Spleen (tissue), 11 donors: ENCODE results near the gene ANKS4B. TPM values are rescaled to one million over a fixed set of nuclear protein-coding genes. Genes with fewer than 3 reads are reported as not detected.

Experiments used
- DNase-seq: peaks from one replicate; pipeline ENCODE4 v3.0.0-alpha.2; 2020
- H3K27ac ChIP-seq, 8 donors: fragments of 200-600 bp; sonication (generic) in 7 of 8; 1 replicate in 4 of 8; 2 replicates in 4 of 8; pipeline versions ENCODE4 v1.5.0 to v1.8.0; 2016 to 2021; ENCODE audit warnings: inconsistent platforms in 4 of 8, mild to moderate bottlenecking in 4 of 8, moderate library complexity in 1 of 8
- H3K27me3 ChIP-seq, 7 donors: fragments of 200-600 bp; sonication (generic) in 6 of 7; replicated peaks in 1 of 7; 1 replicate in 4 of 7; 2 replicates in 3 of 7; pipeline versions ENCODE4 v1.5.0 to v1.8.0; 2016 to 2021; ENCODE audit warnings: inconsistent platforms in 3 of 7, mild to moderate bottlenecking in 1 of 7
- H3K36me3 ChIP-seq, 6 donors: fragments of 200-600 bp; sonication (generic) in 5 of 6; 1 replicate in 4 of 6; 2 replicates in 2 of 6; pipeline versions ENCODE4 v1.5.0 to v1.8.0; 2016 to 2021; ENCODE audit warnings: inconsistent platforms in 2 of 6
- H3K4me1 ChIP-seq, 6 donors: fragments of 200-600 bp; sonication (generic) in 5 of 6; 1 replicate in 3 of 6; 2 replicates in 3 of 6; pipeline versions ENCODE4 v1.5.0 to v1.8.0; 2016 to 2021; ENCODE audit warnings: inconsistent platforms in 3 of 6
- H3K4me3 ChIP-seq, 8 donors: fragments of 200-600 bp; sonication (generic) in 7 of 8; 1 replicate in 4 of 8; 2 replicates in 4 of 8; pipeline versions ENCODE4 v1.5.0 to v1.8.0; 2016 to 2021; ENCODE audit warnings: inconsistent platforms in 4 of 8, mild to moderate bottlenecking in 4 of 8, moderate library complexity in 2 of 8
- H3K9me3 ChIP-seq, 8 donors: fragments of 200-600 bp; sonication (generic) in 7 of 8; 1 replicate in 4 of 8; 2 replicates in 4 of 8; pipeline versions ENCODE4 v1.5.0 to v1.8.0; 2016 to 2021; ENCODE audit warnings: inconsistent platforms in 4 of 8
- POLR2A ChIP-seq, 3 donors: fragments of 450-650 bp; IDR thresholded peaks; one replicate each; pipeline ENCODE4 v1.5.1; 2017; ENCODE audit warnings: antibody characterized with exemption in 3 of 3, mild to moderate bottlenecking in 1 of 3
- POLR2AphosphoS5 ChIP-seq, 3 donors: sonication (generic); formaldehyde crosslinking; IDR thresholded peaks; one replicate each; pipeline ENCODE4 v1.5.1; 2017; ENCODE audit warnings: antibody characterized with exemption in 3 of 3
- WGBS, 5 donors: extraction: QIAGEN DNeasy Blood & Tissue Kit in 3 of 5; methylation state at CpG; one replicate each; pipeline versions ENCODE4 v1.1.5 to v1.1.7; 2013 to 2018; 5-methylcytosine and 5-hydroxymethylcytosine counted together
- intact Hi-C: fragments of 100-400 bp; cut with DNase I; formaldehyde crosslinking; loops from one replicate; pipeline ENCODE4 v1.15.0; 2023; ENCODE audit warnings: low total_unique reads
- polyA plus RNA-seq, 3 donors: library from polyadenylated mRNA; stranded (reverse); fragments of 200-250 nt; gene quantifications; one replicate each; pipeline ENCODE4 v1.2.1, GENCODE V29; 2013
- total RNA-seq, 7 donors: library from RNA; depleted of rRNA in 3 of 7; stranded (reverse); fragments of >200 nt in 3 of 7; fragmentation: NEBNext Ultra II Directional in 4 of 7; extraction: Animal tissue kit (Norgen Biotek cat#: 25700) in 4 of 7; gene quantifications; one replicate each; pipeline versions ENCODE4 v1.1.0 to v1.2.1, GENCODE V29; 2016 to 2021
- TF ChIP-seq, protein P1 (sequence below), 11 experiments: fragments of 200-600 bp in 7 of 11; fragments of 450-650 bp in 4 of 11; sonication (generic) in 4 of 11; IDR thresholded peaks in 8 of 11; conservative IDR thresholded peaks in 3 of 11; 1 replicate in 7 of 11; 2 replicates in 4 of 11; pipeline versions ENCODE4 v1.4.0 to v1.8.0; 2016 to 2021; ENCODE audit warnings: antibody characterized with exemption in 11 of 11, inconsistent platforms in 4 of 11, mild to moderate bottlenecking in 1 of 11
- donor health status: healthy with polysubstance abuse.
- donor health status: DM: no; HTN: no; CAD: no; lungs with moderate emphysema.
- donor health status: DM: no; HTN: no; CAD: no.
- donor health status: Bipolar disorder and iron deficiency.
- donor health status: healthy.
- donor health status: DM: no; HTN: no; CAD: no.
- donor health status: DM: yes; HTN: yes; CAD: no.

The ANKS4B gene
- total and polyA plus RNA-seq, 10 donors, result 0.03 TPM; not detected in 9

GRCh38 chr16:21253470-21253869 is 20.0 kb downstream of the ANKS4B start:
- no peak overlapping the region for H3K4me3 ChIP-seq
- H3K27ac ChIP-seq, result no peak overlapping the region
- intact Hi-C loops, result no loop called here
- no peaks in the 10 kb centered on the region for H3K9me3 ChIP-seq
- peaks cover 0 to 36% (median 0%) of the 10 kb centered on the region in 7 donors for H3K27me3 ChIP-seq
- H3K4me1 ChIP-seq, result no peaks in the 10 kb centered on the region
- 78 to 93% (median 81%) methylated on average over 3 of the region's 3 CpGs for WGBS, 5 donors
- DNase-seq, result no peak
- no peaks in the 10 kb centered on the region for H3K36me3 ChIP-seq
- no peak for TF ChIP-seq POLR2A (IDR thresholded peaks at IDR 0.05)
- TF ChIP-seq, protein P1, sequence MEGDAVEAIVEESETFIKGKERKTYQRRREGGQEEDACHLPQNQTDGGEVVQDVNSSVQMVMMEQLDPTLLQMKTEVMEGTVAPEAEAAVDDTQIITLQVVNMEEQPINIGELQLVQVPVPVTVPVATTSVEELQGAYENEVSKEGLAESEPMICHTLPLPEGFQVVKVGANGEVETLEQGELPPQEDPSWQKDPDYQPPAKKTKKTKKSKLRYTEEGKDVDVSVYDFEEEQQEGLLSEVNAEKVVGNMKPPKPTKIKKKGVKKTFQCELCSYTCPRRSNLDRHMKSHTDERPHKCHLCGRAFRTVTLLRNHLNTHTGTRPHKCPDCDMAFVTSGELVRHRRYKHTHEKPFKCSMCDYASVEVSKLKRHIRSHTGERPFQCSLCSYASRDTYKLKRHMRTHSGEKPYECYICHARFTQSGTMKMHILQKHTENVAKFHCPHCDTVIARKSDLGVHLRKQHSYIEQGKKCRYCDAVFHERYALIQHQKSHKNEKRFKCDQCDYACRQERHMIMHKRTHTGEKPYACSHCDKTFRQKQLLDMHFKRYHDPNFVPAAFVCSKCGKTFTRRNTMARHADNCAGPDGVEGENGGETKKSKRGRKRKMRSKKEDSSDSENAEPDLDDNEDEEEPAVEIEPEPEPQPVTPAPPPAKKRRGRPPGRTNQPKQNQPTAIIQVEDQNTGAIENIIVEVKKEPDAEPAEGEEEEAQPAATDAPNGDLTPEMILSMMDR (IDR thresholded peaks at IDR 0.05 in 8 of 11, conservative IDR thresholded peaks at IDR 0.05 in 3 of 11), result no peak
- TF ChIP-seq POLR2AphosphoS5 (IDR thresholded peaks at IDR 0.05), result no peak

- H3K4me3 ChIP-seq, result no peak overlapping the region
- no peaks in the 10 kb centered on the region for H3K36me3 ChIP-seq
- TF ChIP-seq, protein P1 (IDR thresholded peaks at IDR 0.05 in 8 of 11, conservative IDR thresholded peaks at IDR 0.05 in 3 of 11), result no peak
- no peak for TF ChIP-seq POLR2A (IDR thresholded peaks at IDR 0.05)
- no peak for TF ChIP-seq POLR2AphosphoS5 (IDR thresholded peaks at IDR 0.05)
- DNase-seq, result no peak
- peaks cover 0 to 25% (median 0%) of the 10 kb centered on the region in 7 donors for H3K27me3 ChIP-seq
- H3K9me3 ChIP-seq, result no peaks in the 10 kb centered on the region
- no peaks in the 10 kb centered on the region for H3K4me1 ChIP-seq
- H3K27ac ChIP-seq, result no peak overlapping the region
- 79 to 91% (median 84%) methylated on average over 2 of the region's 2 CpGs for WGBS, 5 donors
- intact Hi-C loops, result no loop called here
These were observed 23.1 kb downstream of the ANKS4B start for GRCh38 chr16:21256636-21257035.

DNA sequence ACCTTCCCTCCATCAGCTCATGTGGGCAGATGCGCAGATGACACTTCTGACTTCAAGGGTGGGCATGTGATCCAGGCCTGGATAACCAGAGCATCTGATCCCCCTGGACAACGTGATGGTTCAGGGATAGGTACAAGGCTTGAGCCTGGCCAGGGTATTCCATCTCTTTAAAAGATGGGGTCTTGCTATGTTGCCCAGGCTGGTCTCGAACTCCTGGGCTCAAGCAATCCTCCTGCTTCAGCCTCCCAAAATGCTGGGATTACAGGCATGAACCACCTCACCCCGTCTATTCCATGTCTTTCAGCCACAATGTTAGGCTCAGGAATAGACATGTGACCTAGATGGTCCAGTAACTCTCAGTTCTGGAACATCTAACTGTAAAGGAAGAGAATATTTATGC is 23.8 kb downstream of the ANKS4B start:
- no peaks in the 10 kb centered on the region for H3K4me1 ChIP-seq
- TF ChIP-seq POLR2AphosphoS5 (IDR thresholded peaks at IDR 0.05) (no peak), POLR2A (IDR thresholded peaks at IDR 0.05) (no peak)
- TF ChIP-seq, protein P1 (IDR thresholded peaks at IDR 0.05 in 8 of 11, conservative IDR thresholded peaks at IDR 0.05 in 3 of 11), result no peak
- H3K4me3 ChIP-seq, result no peak overlapping the region
- no peaks in the 10 kb centered on the region for H3K9me3 ChIP-seq
- 77 to 90% (median 80%) methylated on average over 4 of the region's 4 CpGs for WGBS, 5 donors
- no peak for DNase-seq
- no peaks in the 10 kb centered on the region for H3K36me3 ChIP-seq
- intact Hi-C loops, result no loop called here
- H3K27ac ChIP-seq, result no peak overlapping the region
- H3K27me3 ChIP-seq, result peaks cover 0 to 20% (median 0%) of the 10 kb centered on the region in 7 donors

DNA sequence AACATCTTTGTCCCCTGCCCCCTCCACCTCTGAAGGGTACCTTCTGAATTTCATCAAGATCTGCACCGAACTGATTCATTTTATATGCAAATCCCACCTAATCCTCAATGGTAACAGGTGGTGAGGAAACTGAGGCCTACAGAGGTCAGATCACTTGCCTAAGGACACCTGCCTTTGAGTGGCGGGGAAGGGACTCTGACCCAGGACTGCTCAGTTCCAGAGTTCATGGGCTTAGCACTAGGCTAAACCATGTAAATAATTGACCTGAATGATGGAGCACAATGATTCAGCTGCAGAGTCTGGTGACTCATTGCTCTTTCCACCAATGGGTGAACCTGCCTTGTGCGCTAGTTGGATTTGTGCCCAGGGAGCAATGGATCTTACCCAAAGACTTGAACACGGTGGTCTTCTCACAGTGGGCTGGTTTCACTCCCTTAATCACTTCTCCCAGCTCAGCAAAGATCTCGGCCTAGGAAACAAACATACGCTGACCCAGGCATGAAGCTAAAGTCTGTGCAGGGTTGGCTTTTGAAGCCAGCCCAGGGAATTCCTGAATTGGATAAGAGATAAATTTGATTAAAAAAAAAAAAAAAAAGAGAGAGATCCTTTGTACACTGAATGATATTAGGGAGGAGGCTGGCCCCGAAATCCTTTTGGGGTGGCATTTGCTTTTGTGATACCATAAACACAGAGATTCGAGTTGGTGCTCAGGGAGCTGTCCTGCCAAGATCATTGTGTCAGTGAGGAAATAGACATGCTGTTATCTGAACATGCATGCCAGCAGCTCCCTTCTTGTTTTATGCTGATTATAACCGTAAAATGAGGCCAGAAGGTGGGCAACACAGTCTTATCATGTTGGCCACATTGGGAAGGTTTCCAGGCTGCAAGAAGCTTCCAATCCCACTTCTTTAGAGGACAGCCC is 27.6 kb downstream of the ANKS4B start:
- no peak for DNase-seq
- Histone ChIP-seq H3K27ac (no peak overlapping the region), H3K36me3 (no peaks in the 10 kb centered on the region), H3K27me3 (peaks cover 0 to 13% (median 0%) of the 10 kb centered on the region in 7 donors), H3K9me3 (no peaks in the 10 kb centered on the region), H3K4me3 (no peak overlapping the region), H3K4me1 (peaks cover 0 to 16% (median 10%) of the 10 kb centered on the region in 6 donors)
- 79 to 90% (median 83%) methylated on average over 9 of the region's 9 CpGs for WGBS, 5 donors
- intact Hi-C loops, result no loop called here
- TF ChIP-seq POLR2AphosphoS5 (IDR thresholded peaks at IDR 0.05) (no peak), POLR2A (IDR thresholded peaks at IDR 0.05) (no peak)
- TF ChIP-seq, protein P1 (IDR thresholded peaks at IDR 0.05 in 8 of 11, conservative IDR thresholded peaks at IDR 0.05 in 3 of 11), result no peak
